ENCODE measurements around the gene KIAA1217.

GRCh38 chr10:24162206-24162985 is 46.5 kb upstream of the KIAA1217 start:
- no peak for TF ChIP-seq REST (IDR thresholded peaks at IDR 0.05)
- no peak for TF ChIP-seq CTCF (IDR thresholded peaks at IDR 0.05)
- no peak for TF ChIP-seq POLR2A (IDR thresholded peaks at IDR 0.05; ENCODE audit: low read length)
- no peak for TF ChIP-seq EP300 (IDR thresholded peaks at IDR 0.05)
- TF ChIP-seq USF2 (IDR thresholded peaks at IDR 0.05): no peak
- no peak for TF ChIP-seq E2F6 (IDR thresholded peaks at IDR 0.05; ENCODE audit: borderline replicate concordance, low read depth)
- TF ChIP-seq MYC (IDR thresholded peaks at IDR 0.05; ENCODE audit: borderline replicate concordance, low read length): no peak
- no peak for TF ChIP-seq HOXB5 (CRISPR knock-in tag; IDR thresholded peaks at IDR 0.05)
- no peak for TF ChIP-seq ZFP36 (IDR thresholded peaks at IDR 0.05; ENCODE audit: borderline replicate concordance, partially characterized antibody)
- TF ChIP-seq CBX8 (IDR thresholded peaks at IDR 0.05): no peak
- TF ChIP-seq CEBPB (IDR thresholded peaks at IDR 0.05): no peak
